ENCODE data around the gene UGT1A3.

Gene UGT1A3

DNA sequence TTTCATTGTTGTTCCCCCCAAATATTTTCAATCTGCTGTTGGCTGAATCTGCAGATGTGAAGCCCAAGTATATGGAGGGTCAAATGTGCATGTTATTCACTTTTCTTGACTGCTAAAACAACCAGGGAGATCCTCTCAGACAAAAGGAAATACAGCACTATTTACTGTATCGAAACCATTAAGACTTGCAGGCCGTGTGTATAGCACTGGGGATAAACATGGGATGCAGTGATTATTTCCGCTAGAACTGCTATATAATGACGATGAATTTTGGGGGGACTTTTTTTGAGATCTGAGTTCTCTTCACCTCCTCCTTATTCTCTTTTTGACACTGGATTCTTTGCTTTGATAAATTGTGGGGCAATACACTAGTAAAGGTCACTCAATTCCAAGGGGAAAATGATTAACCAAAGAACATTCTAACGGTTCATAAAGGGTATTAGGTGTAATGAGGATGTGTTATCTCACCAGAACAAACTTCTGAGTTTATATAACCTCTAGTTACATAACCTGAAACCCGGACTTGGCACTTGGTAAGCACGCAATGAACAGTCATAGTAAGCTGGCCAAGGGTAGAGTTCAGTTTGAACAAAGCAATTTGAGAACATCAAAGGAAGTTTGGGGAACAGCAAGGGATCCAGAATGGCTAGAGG is 27.7 kb downstream of the UGT1A3 start:
- in situ Hi-C loops (cut with MboI; ENCODE audit: low sequenced_read_pairs) = no loop called here

GRCh38 chr2:233758141-233758540 is 29.3 kb downstream of the UGT1A3 start:
- in situ Hi-C loops (cut with MboI; ENCODE audit: low sequenced_read_pairs) = no loop called here

DNA sequence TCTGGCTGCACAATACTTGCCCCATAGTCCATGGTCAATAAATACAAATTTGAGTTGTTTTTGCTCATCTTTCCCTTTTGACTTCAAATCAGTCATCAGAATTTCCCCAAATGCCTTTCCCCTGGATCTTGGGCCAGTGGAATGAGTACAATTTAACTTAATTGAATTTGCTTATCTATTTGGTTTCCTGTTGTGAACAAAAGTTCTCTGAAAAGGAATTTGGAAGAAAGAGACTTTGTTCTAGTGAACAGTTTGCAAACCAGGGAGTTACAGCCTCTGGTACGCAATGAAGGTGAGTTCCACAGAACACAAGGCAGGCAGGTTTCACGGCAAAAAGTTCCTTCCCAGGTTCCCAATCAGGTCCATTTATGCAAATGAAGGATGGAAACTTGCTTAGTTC is 30.0 kb downstream of the UGT1A3 start:
- in situ Hi-C loops (cut with MboI; ENCODE audit: low sequenced_read_pairs) = no loop called here

DNA sequence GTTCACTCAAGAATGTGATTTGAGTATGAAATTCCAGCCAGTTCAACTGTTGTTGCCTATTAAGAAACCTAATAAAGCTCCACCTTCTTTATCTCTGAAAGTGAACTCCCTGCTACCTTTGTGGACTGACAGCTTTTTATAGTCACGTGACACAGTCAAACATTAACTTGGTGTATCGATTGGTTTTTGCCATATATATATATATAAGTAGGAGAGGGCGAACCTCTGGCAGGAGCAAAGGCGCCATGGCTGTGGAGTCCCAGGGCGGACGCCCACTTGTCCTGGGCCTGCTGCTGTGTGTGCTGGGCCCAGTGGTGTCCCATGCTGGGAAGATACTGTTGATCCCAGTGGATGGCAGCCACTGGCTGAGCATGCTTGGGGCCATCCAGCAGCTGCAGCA is 31.2 kb downstream of the UGT1A3 start, which contains the start of gene UGT1A1:
UGT1A1 (plus strand) TSS at position 228 of the 400 bp plus-strand sequence; CDS start at position 246, 18 bp downstream.
- in situ Hi-C loops (cut with MboI; ENCODE audit: low sequenced_read_pairs) = no loop called here

- in situ Hi-C loops (cut with MboI; ENCODE audit: low sequenced_read_pairs) = no loop called here
Observed at GRCh38 chr2:233761040-233761769, 32.4 kb downstream of the UGT1A3 start.

GRCh38 chr2:233764264-233764663 is 35.4 kb downstream of the UGT1A3 start:
- in situ Hi-C loops (cut with MboI; ENCODE audit: low sequenced_read_pairs) = no loop called here

- in situ Hi-C loops (cut with MboI; ENCODE audit: low sequenced_read_pairs) = no loop called here
Observed at GRCh38 chr2:233764761-233765160, 35.9 kb downstream of the UGT1A3 start.

DNA sequence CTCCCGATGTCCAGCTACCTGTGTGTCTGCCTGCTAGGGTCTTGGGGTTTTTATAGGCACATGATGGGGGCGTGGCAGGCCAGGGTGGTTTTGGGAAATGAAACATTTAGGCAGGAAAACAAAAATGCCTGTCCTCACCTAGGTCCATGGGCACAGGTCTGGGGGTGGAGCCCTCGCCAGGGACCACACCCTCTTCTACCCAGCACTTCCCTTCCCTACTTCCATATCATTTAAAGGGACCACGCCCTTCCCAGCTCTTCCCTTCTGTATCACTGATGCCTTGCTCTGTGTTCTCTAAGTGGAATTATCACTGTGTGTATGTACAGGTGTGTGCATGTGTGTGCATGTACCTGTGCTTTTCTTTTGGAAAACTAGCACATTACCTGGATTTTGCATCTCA is 37.6 kb downstream of the UGT1A3 start:
- in situ Hi-C loops (cut with MboI; ENCODE audit: low sequenced_read_pairs) = no loop called here

DNA sequence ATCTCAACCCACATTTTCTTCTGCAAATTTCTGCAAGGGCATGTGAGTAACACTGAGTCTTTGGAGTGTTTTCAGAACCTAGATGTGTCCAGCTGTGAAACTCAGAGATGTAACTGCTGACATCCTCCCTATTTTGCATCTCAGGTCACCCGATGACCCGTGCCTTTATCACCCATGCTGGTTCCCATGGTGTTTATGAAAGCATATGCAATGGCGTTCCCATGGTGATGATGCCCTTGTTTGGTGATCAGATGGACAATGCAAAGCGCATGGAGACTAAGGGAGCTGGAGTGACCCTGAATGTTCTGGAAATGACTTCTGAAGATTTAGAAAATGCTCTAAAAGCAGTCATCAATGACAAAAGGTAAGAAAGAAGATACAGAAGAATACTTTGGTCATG is 39.2 kb downstream of the UGT1A3 start:
- in situ Hi-C loops (cut with MboI; ENCODE audit: low sequenced_read_pairs) = no loop called here

- in situ Hi-C loops (cut with MboI; ENCODE audit: low sequenced_read_pairs) = no loop called here
Observed at GRCh38 chr2:233769260-233769659, 40.4 kb downstream of the UGT1A3 start.

DNA sequence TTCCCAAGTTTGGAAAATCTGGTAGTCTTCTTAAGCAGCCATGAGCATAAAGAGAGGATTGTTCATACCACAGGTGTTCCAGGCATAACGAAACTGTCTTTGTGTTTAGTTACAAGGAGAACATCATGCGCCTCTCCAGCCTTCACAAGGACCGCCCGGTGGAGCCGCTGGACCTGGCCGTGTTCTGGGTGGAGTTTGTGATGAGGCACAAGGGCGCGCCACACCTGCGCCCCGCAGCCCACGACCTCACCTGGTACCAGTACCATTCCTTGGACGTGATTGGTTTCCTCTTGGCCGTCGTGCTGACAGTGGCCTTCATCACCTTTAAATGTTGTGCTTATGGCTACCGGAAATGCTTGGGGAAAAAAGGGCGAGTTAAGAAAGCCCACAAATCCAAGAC is 43.3 kb downstream of the UGT1A3 start:
- in situ Hi-C loops (cut with MboI; ENCODE audit: low sequenced_read_pairs) = no loop called here

- in situ Hi-C loops (cut with MboI; ENCODE audit: low sequenced_read_pairs) = no loop called here
Observed at GRCh38 chr2:233772583-233772982, 43.7 kb downstream of the UGT1A3 start.

GRCh38 chr2:233773854-233774253 is 45.0 kb downstream of the UGT1A3 start:
- in situ Hi-C loops (cut with MboI; ENCODE audit: low sequenced_read_pairs) = no loop called here

GRCh38 chr2:233775414-233775813 is 46.6 kb downstream of the UGT1A3 start:
- in situ Hi-C loops (cut with MboI; ENCODE audit: low sequenced_read_pairs) = no loop called here

DNA sequence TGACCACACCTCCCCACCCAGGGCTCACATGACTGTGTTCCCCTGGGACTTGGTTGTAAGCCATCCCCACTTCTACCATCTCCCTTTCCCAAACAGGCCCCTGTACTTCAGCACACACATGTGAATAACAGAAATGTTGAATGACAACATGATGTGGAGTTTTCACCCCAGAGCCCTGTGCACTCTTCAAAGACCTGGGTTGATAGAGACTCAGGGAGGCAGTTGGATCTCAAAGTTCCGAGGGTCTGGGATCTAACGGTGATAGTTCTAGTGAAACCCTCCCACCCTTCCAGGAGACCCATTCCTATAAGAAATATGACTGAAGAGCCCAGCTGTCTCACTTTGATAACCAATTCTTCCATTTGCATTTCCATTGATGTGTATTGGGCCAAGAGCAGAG is 49.2 kb downstream of the UGT1A3 start, which contains the start of gene MROH2A:
MROH2A (plus strand) TSS at position 301 of the 400 bp plus-strand sequence. CDS start 1,029 bp downstream, outside the sequence.
- in situ Hi-C loops (cut with MboI; ENCODE audit: low sequenced_read_pairs) = no loop called here

DNA sequence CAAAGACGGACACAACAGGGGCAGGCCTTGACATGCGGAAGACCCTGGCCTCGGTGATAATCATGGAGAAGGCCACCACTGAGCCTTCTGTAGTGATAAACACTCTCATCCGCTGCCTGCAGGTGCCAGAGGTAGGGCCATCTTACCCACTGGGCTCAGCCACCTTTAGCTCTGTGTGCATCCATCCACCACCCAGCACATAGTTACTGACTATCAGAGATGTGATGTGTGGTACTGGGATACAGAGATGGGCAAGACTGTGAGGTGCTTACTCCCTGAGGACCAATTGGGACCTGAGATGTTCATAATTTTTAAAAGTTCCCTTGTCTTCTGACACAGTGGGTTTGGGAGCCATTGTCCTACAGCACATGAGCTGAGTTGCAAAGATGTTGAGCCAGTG is 50.9 kb downstream of the UGT1A3 start:
- in situ Hi-C loops (cut with MboI; ENCODE audit: low sequenced_read_pairs) = no loop called here

- in situ Hi-C loops (cut with MboI; ENCODE audit: low sequenced_read_pairs) = no loop called here
Observed at GRCh38 chr2:233780771-233781170, 51.9 kb downstream of the UGT1A3 start.

DNA sequence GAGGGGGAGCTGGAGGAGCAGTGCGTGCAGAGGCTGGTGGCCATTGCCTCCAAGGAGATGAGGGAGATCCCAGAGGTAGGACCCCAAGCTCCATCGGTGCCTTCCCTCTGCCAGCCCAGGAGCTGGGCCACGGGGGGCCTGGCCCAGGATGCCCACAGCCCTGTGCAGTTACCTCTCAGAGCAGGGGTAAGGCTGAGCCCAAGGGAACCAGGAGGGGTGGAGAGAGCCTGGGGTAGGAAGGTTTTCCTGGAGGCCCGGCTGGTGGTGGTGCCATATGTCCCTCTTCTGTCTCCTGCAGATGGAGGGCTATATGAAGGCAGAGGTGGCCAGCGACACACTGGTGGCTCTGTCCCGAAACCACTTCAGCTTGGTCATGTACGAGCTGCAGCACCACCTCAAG is 60.7 kb downstream of the UGT1A3 start:
- in situ Hi-C loops (cut with MboI; ENCODE audit: low sequenced_read_pairs) = no loop called here

DNA sequence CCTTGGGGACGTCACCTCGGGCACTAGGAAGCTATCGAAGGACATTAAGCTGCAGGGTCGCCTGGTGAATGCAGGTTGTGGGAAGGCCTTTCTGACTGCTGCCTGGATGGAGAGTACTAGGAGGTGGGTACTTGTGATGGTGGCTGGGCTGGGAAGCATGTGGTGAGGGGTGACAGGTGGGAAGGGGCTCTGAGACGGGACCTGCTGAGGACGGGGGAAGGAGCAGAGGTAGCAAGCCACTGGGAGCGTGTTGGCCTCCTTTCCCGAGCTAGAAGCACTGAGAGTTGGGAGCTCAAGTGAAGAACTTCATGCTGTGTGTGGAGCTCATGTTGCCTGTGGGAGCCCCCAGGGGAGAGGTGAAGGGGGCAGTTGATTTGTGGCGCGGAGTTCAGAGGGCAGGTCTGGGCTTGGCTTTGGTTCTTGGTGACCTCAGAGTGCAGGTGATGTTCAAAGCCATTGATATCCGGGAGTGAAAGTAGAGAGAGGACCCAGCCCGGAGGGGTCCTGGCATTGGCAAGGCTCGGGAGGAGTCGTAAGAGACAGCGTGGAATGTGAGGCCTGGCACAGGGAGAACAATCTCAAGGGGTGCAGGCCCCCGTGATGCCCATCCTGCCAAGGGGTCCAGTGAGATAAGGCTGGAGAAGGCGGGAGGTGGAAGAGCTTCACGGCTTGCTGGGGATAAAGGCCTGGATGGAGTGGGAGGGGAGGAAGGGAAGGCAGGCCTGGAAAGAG is 62.5 kb downstream of the UGT1A3 start:
- in situ Hi-C loops (cut with MboI; ENCODE audit: low sequenced_read_pairs) = no loop called here

DNA sequence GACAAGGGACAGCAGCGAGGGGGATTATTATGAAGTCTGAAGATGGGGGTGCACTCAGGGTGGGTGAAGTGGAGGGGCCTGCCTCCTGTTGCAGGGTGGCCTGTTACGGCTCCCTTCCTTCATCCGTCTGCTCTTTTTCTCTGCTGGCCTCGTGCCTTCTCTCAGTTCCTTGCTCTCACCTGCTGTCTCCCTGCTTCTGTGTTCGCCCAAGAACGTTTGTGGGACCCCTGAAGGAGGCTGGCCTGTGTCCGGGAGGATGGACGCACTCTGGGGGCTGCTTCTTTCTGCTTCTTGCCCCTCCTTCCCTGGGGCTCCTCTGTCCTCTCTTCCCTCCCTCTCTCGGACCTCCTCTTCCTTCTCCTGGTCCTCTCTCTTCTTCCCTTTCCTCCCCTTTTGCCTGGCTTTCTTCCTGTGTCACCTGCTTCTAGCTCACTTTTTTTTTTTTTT is 63.1 kb downstream of the UGT1A3 start:
- in situ Hi-C loops (cut with MboI; ENCODE audit: low sequenced_read_pairs) = no loop called here

- in situ Hi-C loops (cut with MboI; ENCODE audit: low sequenced_read_pairs) = no loop called here
Observed at GRCh38 chr2:233792720-233793119, 63.9 kb downstream of the UGT1A3 start.

Measured in HL-60/S4 treated with phorbol 12-myristate 13-acetate at 8.2 ng/mL for 4 days and 3 days (cell line).